ENCODE measurements around the gene SELENOT.
"Not testable (repeated sequence)": the region's sequence is repeated elsewhere in the genome, so short reads cannot be mapped to it uniquely, and the experiment has no call there.

The SELENOT gene

DNA sequence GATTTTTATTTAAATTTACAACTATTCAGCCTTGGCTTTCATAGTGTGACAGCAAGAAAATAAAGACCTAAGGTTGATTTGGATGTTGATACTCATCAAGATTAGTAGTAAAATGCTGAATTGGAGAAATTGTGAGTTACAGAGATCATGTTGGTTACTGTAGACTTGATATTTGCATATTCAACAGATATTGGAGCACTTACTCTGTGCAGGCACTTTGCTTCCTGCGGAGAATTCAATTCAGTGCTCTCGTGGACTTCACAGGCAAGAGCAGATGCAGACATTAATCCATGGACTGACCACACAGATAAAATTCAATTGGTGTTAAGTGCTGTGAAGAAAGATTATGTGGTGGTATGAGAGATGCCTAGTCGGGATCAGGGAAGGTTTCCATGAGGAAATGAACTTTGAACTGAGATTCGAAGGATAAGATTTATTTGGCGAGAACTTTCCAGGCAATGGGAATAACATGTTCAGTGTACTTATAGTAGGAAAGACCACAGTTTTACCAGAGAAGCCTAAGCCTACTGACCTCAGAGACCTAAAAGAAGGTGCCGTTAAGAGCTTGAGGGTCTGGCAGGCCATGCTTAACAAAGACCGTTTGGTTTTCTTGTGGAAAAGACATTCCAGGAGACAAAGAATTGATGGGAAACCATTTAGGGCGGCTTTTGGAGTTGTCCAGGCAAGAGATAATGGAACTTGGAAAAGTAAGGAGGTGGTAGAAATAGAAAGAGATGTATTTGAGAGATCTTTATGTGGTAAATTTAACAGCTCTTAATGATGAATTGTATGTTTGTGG is 4.3 kb downstream of the SELENOT start:
- no peak for DNase-seq (ENCODE audit: low spot score)

DNA sequence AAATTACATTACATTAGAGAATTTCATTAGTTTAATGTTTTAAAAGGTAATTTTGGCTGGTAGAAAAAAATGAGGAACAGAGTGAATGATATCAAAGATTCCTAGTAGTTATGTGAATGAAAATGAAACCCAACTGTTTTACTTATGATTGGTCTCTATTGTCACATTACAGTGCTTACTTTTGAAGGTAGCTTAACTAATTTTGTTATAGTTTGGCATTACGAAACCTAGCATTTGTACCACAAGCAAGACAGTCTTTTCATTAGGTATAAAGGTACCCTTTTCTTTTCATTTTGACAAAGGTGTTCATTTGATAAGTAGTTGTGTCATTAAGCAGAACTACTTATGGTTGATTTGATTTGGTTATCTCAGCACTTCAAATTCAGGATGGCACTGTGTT is 6.9 kb downstream of the SELENOT start:
- no peak for DNase-seq (ENCODE audit: low spot score)

DNA sequence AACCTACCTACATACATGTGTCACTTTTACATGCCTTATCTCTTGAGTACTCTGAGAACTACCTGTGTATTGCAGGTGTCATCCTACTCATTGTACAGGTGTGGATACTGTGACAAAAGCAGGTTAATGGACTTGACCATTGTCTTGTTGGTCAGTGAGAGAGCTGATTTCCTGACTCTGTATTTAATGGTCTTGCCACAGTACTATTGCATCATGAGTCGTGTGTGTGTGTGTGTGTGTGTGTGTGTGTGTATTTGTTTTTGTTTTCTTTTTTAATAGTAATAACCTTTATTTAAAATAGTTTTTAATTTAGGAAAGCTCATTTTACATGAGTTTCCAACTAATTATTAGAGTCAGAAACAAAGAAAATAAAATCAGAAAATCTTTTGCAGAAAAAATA is 7.7 kb downstream of the SELENOT start:
- no peak for DNase-seq (ENCODE audit: low spot score)

DNA sequence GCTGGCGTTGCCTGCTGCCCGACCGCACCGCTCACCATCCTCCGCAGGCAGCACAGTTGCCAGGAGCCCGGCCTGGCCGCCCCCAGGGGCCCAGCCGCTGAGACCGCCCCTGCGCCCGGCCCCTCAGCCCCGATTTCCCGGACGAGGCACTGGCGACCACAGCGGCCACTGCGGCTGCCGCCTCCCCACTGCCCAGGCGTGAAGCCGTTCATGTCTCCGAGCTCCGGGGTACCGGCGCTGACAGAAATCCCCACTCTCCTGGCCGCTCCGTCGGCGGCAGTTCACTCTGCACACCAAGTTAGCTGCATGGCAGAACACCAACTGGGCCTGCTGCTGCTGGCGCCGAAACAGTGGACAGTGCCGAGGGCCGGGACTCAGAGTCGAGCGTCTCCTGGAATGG is 8.5 kb downstream of the SELENOT start:
- no peak for DNase-seq (ENCODE audit: low spot score)

DNA sequence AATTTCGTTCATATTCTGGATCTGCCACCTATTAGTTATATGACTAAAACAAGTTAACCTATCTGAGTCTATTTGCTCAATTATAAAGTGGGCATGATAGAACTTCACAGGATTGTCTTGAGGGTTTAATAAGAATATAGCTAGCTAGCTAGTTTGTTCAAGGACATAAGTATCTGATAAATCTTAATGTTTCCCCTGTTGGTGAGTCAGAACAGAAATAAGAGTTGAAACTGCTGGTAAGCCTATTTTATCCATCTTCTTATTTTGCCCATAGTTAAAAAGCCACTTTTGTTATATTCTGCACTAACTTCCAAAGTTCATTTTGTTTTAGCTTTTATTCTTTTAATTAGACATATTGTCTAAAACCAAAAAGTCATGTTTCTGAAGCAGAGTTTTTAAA is 9.4 kb downstream of the SELENOT start:
- DNase-seq (ENCODE audit: low spot score): no peak

DNA sequence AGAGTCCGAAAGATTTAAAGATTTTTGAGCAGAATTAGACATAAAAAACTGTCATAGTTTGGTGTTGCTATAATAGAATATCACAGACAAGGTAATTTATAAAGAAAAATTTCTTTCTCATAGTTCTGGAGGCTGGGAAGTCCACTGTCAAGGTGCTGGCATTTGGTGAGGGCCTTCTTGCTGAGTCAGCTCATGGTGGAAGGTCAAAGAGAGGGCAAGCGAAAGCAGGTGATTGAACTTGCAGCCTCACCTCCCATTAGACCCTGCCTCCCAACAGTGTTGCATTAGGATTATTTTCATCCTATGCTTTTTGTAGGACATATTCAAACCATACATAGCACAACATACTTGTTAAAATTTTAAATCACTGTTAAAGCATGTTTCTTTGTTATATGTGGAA is 9.9 kb downstream of the SELENOT start:
- DNase-seq (ENCODE audit: low spot score): no peak

DNA sequence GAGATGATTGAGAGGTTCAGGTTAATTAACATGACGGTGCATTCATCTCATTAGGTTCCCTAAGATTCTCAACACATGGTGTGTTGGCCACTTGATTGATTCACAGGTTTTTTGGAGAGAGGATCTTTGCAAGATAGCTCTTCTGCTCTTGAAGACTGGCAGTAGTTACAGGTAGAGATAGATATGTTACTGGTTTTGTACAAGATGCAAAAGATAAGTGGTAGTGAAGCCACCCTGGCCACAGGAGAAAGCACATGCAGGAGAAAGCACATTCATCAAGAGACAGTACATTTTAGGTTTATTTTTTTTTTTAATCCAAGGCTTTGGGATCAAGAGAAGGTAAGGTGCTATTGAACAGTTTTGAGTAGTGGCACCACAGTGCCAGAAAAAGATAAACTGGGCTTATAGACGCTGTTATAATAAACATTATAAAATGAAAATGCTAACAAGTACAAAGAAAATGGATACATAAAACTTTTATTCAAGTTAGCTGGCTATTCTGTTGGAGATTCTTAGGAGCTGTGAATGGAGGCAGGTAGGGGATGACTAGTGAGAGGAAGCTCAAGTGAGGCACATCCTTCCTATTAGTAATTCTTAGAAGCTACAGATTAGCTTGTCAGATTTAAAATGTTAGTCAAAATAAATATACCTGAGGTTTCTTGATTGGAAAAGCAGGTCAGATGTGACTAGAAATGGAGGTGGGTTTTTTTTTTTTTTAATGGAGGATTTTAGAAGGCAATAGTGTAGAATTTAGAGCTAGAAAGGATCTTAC is 10.8 kb downstream of the SELENOT start:
- no peak for DNase-seq (ENCODE audit: low spot score)

DNA sequence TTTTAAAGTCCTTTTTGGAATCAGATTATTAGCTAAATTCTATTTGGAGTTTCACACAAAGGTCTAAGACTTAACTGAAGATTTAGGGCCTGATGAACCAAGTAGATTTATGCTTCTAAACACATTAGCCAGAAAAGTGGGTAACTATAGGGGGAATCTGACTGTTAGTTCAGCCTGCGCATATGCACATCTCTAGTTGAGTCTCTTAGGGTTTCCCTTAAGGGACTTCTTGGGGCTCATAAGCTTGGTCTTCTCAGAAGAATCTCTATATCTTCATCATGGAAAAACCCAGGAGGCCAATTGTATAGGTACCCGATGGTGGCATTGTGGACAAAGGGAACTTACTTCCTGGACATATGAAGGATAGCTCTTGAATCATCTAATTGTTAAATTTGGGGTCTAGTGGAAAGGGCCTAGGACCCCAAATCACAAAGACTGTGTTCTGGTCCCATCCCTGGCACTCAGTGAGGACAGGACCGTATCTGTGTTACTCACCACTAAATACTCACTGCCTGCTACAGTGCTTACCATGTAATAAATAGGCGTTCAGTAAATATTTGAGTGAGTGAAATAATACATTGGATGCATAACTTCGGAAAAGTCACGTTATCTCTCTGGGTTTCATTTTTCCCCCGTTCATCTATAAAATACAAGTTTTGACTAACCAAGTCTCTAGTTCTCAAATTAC is 17.0 kb downstream of the SELENOT start:
- no peak for DNase-seq (ENCODE audit: low spot score)

DNA sequence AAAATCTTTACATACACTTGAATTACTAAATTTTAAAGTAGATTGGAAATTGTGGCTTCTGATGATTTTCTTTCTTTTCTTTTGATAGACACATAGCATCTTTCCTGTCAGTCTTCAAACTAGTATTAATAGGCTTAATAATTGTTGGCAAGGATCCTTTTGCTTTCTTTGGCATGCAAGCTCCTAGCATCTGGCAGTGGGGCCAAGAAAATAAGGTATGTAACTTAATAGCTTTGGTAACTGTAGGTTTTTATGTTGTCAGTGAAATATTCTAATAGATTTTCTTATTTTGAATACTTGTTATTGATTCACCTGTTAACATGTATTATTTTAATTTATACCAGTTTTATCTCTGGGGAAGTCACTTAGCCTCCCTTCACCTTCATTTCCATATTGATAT is 19.8 kb downstream of the SELENOT start:
- DNase-seq (ENCODE audit: low spot score): not testable (repeated sequence)

DNA sequence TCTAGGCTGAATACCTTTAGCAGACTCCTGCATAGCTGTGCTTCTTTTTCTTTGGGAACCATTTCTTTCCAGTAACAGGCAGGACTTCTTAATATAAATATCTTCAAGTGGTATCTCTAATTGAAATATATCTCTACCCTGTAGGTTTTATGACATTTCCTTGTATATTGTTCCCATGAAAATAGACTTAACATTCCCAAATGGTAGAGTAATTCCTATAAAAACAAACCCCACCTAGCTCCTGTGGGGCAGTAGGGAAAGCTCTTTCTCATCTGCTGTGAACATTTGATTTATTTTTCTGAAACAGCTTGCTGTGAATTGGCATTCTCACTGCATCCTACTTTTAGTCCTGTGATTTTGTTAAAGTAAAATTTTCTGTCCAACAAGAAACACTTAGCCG is 20.8 kb downstream of the SELENOT start:
- no peak for DNase-seq (ENCODE audit: low spot score)

DNA sequence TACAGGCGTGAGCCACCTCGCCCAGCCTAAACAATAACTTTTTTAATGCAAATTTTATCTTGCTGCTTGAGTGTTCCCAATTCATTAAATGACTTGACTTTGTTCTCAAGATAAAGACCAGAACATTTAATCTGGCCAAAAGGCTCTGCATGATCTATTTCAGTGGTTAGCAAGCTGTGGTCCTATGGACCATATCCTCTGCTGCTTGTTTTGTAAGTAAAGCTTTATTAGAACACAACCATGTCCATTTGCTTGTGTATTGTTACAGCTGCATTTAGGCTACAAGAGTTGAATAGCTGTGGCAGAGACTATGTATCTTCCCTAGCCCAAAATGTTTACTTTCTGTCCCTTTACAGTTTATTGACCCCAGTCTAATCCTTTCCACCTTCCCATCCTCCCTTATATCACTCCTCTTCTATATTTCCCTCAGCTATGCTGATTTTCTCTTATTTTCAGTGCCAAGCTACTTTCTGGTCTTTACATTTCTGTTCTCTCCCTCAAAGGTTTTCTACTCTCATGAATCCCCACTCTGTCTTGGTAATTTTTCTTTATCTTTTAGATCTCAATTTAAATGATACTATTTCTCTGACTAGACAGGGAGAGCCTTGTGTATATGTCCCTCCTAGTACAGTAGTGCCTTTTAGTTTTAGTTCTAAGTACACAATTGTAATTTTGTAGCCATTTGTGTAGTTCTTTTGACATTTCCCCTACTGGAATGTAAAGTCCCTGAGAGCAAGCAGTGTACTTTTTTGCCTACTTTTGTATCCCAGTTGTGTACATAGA is 23.2 kb downstream of the SELENOT start:
- DNase-seq (ENCODE audit: low spot score): no peak

DNA sequence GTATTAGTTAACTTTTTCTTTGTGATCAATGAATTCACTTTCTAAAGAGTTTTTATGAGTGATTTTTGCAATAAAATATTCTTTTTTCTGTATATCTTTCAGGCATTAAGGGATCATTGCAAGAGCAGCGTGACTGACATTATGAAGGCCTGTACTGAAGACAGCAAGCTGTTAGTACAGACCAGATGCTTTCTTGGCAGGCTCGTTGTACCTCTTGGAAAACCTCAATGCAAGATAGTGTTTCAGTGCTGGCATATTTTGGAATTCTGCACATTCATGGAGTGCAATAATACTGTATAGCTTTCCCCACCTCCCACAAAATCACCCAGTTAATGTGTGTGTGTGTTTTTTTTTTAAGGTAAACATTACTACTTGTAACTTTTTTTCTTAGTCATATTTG is 24.4 kb downstream of the SELENOT start:
- no peak for DNase-seq (ENCODE audit: low spot score)

DNA sequence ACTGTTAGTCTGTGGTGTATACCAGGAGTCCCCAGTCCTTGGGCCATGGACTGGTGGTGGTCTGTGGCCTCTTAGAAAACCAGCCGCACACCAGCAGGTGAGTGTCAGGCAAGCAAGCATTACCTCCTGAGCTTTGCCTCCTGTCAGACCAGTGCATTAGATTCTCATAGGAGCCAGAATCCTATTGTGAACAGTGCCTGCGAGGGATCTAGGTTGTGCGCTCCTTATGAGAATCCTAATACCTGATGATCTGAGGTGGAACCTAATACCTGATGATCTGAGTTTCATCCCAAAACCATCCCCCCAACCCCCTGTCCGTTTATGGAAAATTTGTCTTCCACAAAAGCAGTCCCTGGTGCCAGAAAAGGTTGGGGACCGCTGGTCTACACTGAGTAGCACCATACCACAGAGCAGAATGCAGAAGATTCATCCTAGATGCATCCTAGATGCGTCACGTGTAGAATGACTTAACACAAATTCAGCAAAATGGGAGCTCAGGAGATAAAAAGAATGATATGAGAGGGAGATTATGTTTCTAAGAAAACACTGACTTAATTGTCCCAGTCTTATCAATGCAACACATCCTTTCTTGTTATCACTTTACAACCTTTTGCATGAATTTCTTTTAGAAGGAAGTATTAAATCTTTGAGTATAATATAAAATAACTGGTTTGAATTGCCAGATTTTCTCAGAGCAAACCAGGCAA is 28.5 kb downstream of the SELENOT start:
- no peak for DNase-seq (ENCODE audit: low spot score)

DNA sequence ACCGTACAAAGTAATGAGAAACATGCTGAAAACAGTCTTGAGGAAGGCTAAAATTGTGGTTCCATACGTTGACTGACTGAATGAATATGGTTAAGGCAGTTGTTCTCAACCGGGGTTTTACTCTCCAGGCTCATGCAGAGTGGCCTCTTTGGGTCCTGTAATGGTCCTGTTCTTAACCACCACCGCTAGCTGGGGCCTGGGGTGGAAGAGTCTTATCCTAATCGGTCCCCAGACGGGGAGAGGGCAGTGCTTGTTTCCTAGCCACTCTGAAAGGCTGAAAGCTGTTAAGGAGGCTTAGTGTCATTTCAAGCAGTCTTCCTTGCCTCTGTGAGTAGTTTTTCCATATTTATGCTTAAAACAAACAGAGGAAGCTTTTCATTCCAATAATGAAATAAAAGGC is 32.0 kb downstream of the SELENOT start:
- DNase-seq (ENCODE audit: low spot score): no peak

DNA sequence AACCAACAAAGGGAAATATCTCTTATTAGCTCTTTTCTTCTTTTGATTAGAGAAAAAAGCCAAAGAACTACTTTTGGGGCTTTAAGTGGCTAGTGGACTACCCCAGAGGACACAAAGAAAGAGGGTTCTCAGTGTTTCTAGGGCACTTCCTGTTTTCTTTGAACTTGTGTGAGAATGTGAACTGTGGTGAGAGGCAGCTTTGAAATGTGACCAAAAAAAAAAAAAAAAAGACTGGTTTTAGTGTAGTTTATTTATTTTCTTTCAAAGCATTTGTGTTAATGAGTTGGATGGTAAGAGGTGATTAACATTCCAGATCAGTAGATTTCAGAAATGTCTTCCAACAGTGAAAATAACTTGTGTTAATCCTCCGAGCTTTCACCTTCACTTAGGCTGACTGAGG is 32.4 kb downstream of the SELENOT start:
- no peak for DNase-seq (ENCODE audit: low spot score)

DNA sequence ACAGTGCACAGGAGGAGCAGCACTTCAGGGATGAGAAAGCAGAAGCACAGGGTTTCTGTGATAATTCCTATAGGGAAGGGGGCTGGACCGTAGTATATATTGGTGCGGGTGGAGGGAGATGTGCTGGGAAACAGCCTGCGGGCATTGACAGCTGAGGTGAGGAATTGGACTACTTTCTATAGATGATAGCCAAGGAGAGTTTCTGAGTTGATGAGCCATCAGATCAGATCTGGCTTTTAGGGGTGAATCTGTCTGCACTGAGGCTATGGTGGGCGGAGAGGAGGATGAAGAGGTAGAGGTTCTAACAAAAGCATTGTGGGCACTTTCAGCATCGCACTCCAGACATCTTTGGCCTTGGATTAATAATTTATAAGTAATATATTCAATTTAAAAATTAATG is 33.1 kb downstream of the SELENOT start:
- DNase-seq (ENCODE audit: low spot score): no peak

DNA sequence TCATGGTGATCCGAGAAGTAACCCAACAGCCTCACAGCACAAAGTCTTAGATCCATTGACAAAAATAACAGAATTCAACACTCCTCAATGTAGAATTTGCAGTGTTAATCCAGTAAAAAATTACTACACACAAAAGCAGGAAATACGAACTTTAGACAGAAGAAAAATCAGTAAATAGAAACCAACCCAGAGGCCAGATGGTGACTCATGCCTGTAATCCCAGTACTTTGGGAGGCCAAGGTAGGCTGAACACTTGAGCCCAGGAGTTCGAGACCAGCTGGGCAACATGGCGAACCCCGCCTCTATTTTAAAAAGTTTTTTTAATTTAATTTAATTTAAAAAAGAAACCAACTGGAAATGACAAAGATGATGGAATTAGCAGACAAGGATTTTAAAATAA is 36.1 kb downstream of the SELENOT start:
- DNase-seq (ENCODE audit: low spot score): no peak

DNA sequence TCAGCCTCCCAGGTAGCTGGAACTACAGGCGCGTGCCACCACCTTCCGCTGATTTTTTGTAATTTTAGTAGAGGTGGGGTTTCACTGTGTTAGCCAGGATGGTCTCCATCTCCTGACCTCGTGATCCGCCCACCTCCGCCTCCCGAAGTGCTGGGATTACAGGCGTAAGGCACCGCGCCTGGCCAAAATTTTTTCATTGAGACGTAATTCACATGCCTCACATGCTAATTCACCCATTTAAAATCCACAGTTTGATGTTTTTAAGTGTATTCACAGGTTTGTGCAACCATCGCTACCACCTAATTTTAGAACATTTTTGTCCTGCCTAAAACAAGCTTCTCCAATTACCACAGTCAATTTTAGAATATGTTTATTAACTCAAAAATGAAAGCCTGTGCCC is 37.1 kb downstream of the SELENOT start:
- no peak for DNase-seq (ENCODE audit: low spot score)

DNA sequence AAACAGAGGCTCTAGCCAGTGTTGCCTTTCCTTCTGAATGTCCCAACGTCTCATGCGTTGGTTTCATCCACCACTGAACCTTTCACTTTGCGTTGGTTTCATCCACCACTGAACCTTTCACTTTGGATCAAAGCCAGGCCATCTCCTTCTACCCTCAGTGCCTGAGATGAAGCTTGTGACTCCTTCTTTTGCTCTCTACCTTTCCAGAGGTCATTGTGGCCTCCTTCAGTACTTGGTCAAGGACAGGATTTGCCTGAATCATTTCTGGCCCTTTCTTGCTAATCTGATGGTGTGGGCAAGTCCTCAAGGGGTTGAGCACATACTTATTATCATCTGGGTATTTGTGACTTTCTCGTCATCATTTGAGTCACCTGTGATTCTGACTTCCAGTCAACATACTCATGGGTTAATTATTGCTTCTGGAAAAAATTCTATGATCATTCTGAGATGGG is 50.0 kb downstream of the SELENOT start:
- no peak for DNase-seq (ENCODE audit: low spot score)

DNA sequence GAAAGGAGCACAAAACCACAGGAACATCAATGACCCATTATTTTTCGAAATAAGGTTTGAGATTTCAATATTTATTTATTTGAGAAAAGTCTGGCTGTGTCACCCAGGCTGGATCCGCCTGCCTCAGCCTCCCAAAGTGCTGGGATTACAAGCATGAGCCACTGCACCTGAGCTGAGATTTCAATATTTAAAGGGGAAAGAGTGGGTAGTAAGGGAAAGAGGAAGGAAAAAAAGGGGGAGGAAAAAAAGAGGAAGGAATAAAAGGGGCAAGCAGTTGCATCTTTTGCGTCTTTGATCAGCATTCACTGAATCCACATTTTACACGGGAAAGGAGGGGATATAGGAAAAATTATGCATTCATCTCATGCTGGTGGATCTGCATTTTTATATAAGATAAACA is 53.2 kb downstream of the SELENOT start:
- no peak for DNase-seq (ENCODE audit: low spot score)
